A549 (cell line): Measurements from ENCODE around the gene SGCA. TPM values are rescaled to one million over a fixed set of nuclear protein-coding genes. Genes with fewer than 3 reads are reported as not detected.

Source experiments
- ATAC-seq, 2 experiments: fragments of 200-7000 bp in 1 of 2; fragments of >200 bp in 1 of 2; cut with Nextera tagmentation in 1 of 2; cut with Tn5 transposase in 1 of 2; 3 replicates each; pipeline versions ENCODE4 v1.8.0 to v1.9.1; 2018 to 2020; ENCODE audit warnings: mild to moderate bottlenecking in 1 of 2, moderate library complexity in 1 of 2
- CTCF ChIA-PET: fragments of 300-600 bp; sonication (Branson Sonifier 250); formaldehyde crosslinking; extraction: SDS; loops from one replicate; lab custom pipeline; 2021; ENCODE audit warnings: antibody characterized with exemption, inconsistent platforms; lab: Yijun Ruan, JAX
- POLR2A ChIA-PET: fragments of 350-600 bp; formaldehyde crosslinking; extraction: SDS; loops from one replicate; lab custom pipeline; 2021; ENCODE audit warnings: antibody characterized with exemption, inconsistent platforms; lab: Yijun Ruan, JAX
- DNase-seq, 2 experiments: peaks; one replicate each; pipeline versions ENCODE4 v3.0.0 to v3.0.0-alpha.2; 2011 to 2016; ENCODE audit warnings: low read depth in 1 of 2, low spot score in 1 of 2
- FAIRE-seq: peaks from 2 replicates; lab custom pipeline; 2011; peaks lifted over from hg19 to GRCh38; lab: Jason Lieb, UNC
- H3K27ac ChIP-seq, 2 experiments: fragments of >200 bp; sonication (Bioruptor Twin); formaldehyde crosslinking; 3 replicates each; pipeline ENCODE4 v1.5.1; 2016 to 2017
- H3K4me1 ChIP-seq: fragments of >200 bp; sonication (Bioruptor Twin); formaldehyde crosslinking; 3 replicates; pipeline ENCODE4 v1.6.1; 2016
- H3K4me2 ChIP-seq: fragments of >200 bp; sonication (Bioruptor Twin); formaldehyde crosslinking; 3 replicates; pipeline ENCODE4 v1.6.1; 2016
- H3K4me3 ChIP-seq: fragments of >200 bp; sonication (Bioruptor Twin); formaldehyde crosslinking; 3 replicates; pipeline ENCODE4 v1.5.1; 2016
- H3K9me3 ChIP-seq: fragments of >200 bp; sonication (Bioruptor Twin); formaldehyde crosslinking; 3 replicates; pipeline ENCODE4 v1.6.1; 2016
- BCL3 ChIP-seq: fragments of >200 bp; sonication (Bioruptor Twin); formaldehyde crosslinking; IDR thresholded peaks from 3 replicates; pipeline ENCODE4 v1.6.1; 2016
- CBX8 ChIP-seq: fragments of 200-600 bp; sonication (generic); IDR thresholded peaks from 2 replicates; pipeline ENCODE4 v1.6.1; 2016
- CTCF ChIP-seq: fragments of >200 bp; sonication (Bioruptor Twin); formaldehyde crosslinking; IDR thresholded peaks from 3 replicates; pipeline ENCODE4 v1.5.1; 2016
- E2F6 ChIP-seq: IDR thresholded peaks from 2 replicates; pipeline ENCODE4 v1.6.1; 2012; ENCODE audit warnings: low read depth, borderline replicate concordance
- ESRRA ChIP-seq: fragments of 150-350 bp; IDR thresholded peaks from 2 replicates; pipeline ENCODE4 v1.6.1; 2014; ENCODE audit warnings: mild to moderate bottlenecking, low read length, borderline replicate concordance
- FOSB ChIP-seq: fragments of 250-450 bp; sonication (Bioruptor Pico); IDR thresholded peaks from 2 replicates; pipeline ENCODE4 v1.5.0; 2020; ENCODE audit warnings: mild to moderate bottlenecking, moderate library complexity
- FOSL2 ChIP-seq, 2 experiments: fragments of 450-650 bp in 1 of 2; fragments of >200 bp in 1 of 2; sonication (Bioruptor Twin) in 1 of 2; formaldehyde crosslinking; IDR thresholded peaks; 2 replicates each; pipeline versions ENCODE4 v1.5.0 to v1.6.1; 2016 to 2020; ENCODE audit warnings: mild to moderate bottlenecking in 1 of 2, moderate library complexity in 1 of 2
- HEYL ChIP-seq: fragments of 250-450 bp; sonication (Bioruptor Pico); IDR thresholded peaks from 2 replicates; pipeline ENCODE4 v1.8.0; 2021; ENCODE audit warnings: mild to moderate bottlenecking, moderate library complexity
- KDM1A ChIP-seq: fragments of 200-600 bp; sonication (generic); IDR thresholded peaks from 2 replicates; pipeline ENCODE4 v1.6.1; 2016; ENCODE audit warnings: low read depth, mild to moderate bottlenecking
- KDM5A ChIP-seq: fragments of 200-600 bp; sonication (generic); IDR thresholded peaks from 2 replicates; pipeline ENCODE4 v1.6.1; 2016; ENCODE audit warnings: antibody characterized with exemption, mild to moderate bottlenecking
- MYC ChIP-seq: IDR thresholded peaks from 2 replicates; pipeline ENCODE4 v1.6.1; 2012; ENCODE audit warnings: mild to moderate bottlenecking, inconsistent platforms, low read length, improper control_type of control experiment, borderline replicate concordance
- RCOR1 ChIP-seq: fragments of 150-350 bp; IDR thresholded peaks from 2 replicates; pipeline ENCODE4 v1.6.1; 2014; ENCODE audit warnings: antibody characterized with exemption, low read length, low read depth
- REST ChIP-seq: fragments of 200-600 bp; sonication (generic); IDR thresholded peaks from 2 replicates; pipeline ENCODE4 v1.6.1; 2016; ENCODE audit warnings: antibody characterized with exemption, mild to moderate bottlenecking, moderate library complexity
- TFCP2L1 ChIP-seq: fragments of 250-450 bp; sonication (Bioruptor Pico); IDR thresholded peaks from 2 replicates; pipeline ENCODE4 v1.5.0; 2021; ENCODE audit warnings: mild to moderate bottlenecking
- USF2 ChIP-seq: fragments of 450-650 bp; IDR thresholded peaks from 2 replicates; pipeline ENCODE4 v1.6.1; 2014; ENCODE audit warnings: antibody characterized with exemption
- ZC3H11A ChIP-seq: fragments of 450-650 bp; IDR thresholded peaks from 2 replicates; pipeline ENCODE4 v1.6.1; 2014; ENCODE audit warnings: antibody characterized with exemption, mild to moderate bottlenecking
- ZFP36 ChIP-seq: fragments of 450-650 bp; IDR thresholded peaks from 2 replicates; pipeline ENCODE4 v1.6.1; 2014; ENCODE audit warnings: borderline replicate concordance; ENCODE audit not compliant: partially characterized antibody
- WGBS: methylation state at CpG from one replicate; pipeline ENCODE4 v1.1.6; 2017; ENCODE audit errors: missing lambda C conversion rate; 5-methylcytosine and 5-hydroxymethylcytosine counted together
- polyA plus RNA-seq, 4 experiments: library from polyadenylated mRNA; depleted of rRNA in 3 of 4; stranded (reverse); fragments of >200 nt; fragmentation: RNase III in 1 of 4; extraction: RNeasy Plus Mini Kit Qiagen cat#74134 plus additional on column Dnase treatment in 1 of 4; gene quantifications; 2 replicates in 3 of 4; 3 replicates in 1 of 4; pipeline ENCODE4 v1.2.3, GENCODE V29; 2011 to 2017

SGCA gene
- polyA plus RNA-seq, 2 of the 4 experiments (the other 2 are of a cell fraction), result 0.44 to 3.4 TPM

GRCh38 chr17:50207315-50207714 lies 41.5 kb downstream of the SGCA start:
- no peak for DNase-seq
- H3K4me2 ChIP-seq, result 0 out of 3 replicates have a peak overlapping the region, but pooled peaks have one; percentile 3
- 79% methylated on average over 5 of the region's 5 CpGs for WGBS
- H3K27ac ChIP-seq, result peak overlapping the region in 1 of 2 experiments; percentile 36; a peak in 2 of 6 replicates
- ATAC-seq, result no peak
- TF ChIP-seq TFCP2L1 (CRISPR knock-in tag) (no peak), MYC (no peak), HEYL (no peak), KDM1A (no peak), REST (no peak), ESRRA (no peak), USF2 (no peak), KDM5A (no peak), ZC3H11A (no peak), E2F6 (no peak), FOSB (CRISPR knock-in tag) (no peak), CBX8 (no peak), BCL3 (no peak), CTCF (no peak), RCOR1 (no peak), ZFP36 (no peak), FOSL2 (IDR thresholded peaks at IDR 0.05) (no peak), FOSL2 (CRISPR knock-in tag; IDR thresholded peaks at IDR 0.05) (no peak)
- H3K4me1 ChIP-seq, result peaks cover 27% of the 10 kb centered on the region
- no peaks in the 10 kb centered on the region for H3K9me3 ChIP-seq
- ChIA-PET POLR2A (interaction anchor here (1.1 kb wide), 1 partner anchor 12 kb away, joined by 3 read pairs; no protein-coding TSS in a partner anchor), CTCF (interaction anchor here (0.7 to 31.5 kb wide), 8 partner anchors 9 to 89 kb away, joined by 3 to 1255 read pairs (median 6); partner anchors contain the start of gene TMEM92)
- no peak for FAIRE-seq
- H3K4me3 ChIP-seq, result no peak overlapping the region
